ENCODE data around the gene TOLLIP. TPM values are rescaled to one million over a fixed set of nuclear protein-coding genes. Genes with fewer than 3 reads are reported as not detected.

The TOLLIP gene
- total and polyA plus RNA-seq, 9 of the 15 experiments (the other 6 are each of a cell fraction or from before 2014, with no cell fraction given), result 0.23 to 22.8 (median 7.1) TPM

DNA sequence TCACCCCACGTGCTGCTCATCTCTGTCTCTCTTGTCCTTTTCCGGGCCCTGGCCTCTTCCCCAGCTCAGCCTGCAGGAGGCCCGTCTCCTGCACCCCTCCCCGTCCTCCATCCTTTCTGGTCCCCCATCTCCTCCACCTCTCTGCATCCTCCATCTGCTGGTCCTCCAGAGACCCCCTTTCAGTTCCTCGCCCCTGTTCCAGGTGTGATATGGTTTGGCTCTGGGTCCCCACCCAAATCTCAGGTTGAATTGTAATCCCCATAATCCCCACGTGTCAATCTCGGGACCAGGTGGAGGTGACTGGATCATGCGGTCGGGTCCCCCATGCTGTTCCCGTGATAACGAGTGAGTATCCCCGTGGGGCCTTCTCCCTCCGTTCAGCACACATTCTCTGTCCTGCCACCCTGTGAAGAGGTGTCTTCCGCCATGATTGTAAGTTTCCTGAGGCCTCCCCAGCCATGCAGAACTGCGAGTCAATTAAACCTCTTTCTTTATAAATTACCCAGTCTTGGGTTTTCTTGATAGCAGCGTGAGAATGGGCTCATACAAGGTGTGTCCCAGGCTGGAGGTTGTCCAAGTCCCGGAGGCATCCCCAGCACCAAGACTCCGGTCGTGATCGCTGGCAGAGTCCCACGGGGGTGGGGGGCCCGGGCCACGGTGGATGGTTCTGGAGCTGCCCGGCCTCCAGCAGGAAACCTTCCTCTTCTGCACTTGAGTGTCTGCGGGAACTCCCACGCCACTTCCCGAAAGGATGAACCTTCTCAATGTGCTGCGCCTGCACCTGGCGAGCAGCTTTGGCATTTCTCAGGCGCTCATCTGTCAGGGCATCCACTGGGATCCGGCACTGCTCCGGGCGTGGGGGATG, 29.0 kb upstream of the TOLLIP start:
- H3K4me2 ChIP-seq (ENCODE audit: insufficient read depth, low read length), result no peak overlapping the region
- H3K36me3 ChIP-seq (ENCODE audit: control insufficient read depth, insufficient read depth, low read length), result no peaks in the 10 kb centered on the region
- BruUV-seq (replicated peaks), result no TSS peak
- H3K9ac ChIP-seq (ENCODE audit: insufficient read depth in 1 of 2, low read depth in 2 of 2, low read length in 2 of 2), result no peak overlapping the region
- TF ChIP-seq ZNF436 (CRISPR knock-in tag; IDR thresholded peaks at IDR 0.05) (no peak), CREM (IDR thresholded peaks at IDR 0.05; ENCODE audit: low read depth) (no peak), SMAD4 (CRISPR knock-in tag; conservative IDR thresholded peaks at IDR 0.05) (no peak), SPI1 (IDR thresholded peaks at IDR 0.05; ENCODE audit: borderline replicate concordance, low read depth, low read length) (no peak), RFX5 (IDR thresholded peaks at IDR 0.05; ENCODE audit: low read depth, low read length) (no peak), RAD21 (CRISPR knock-in tag; conservative IDR thresholded peaks at IDR 0.05 in 1 of 2, IDR thresholded peaks at IDR 0.05 in 1 of 2) (no peak), GATA2 (CRISPR knock-in tag; IDR thresholded peaks at IDR 0.05) (no peak), TFAM (CRISPR knock-in tag; conservative IDR thresholded peaks at IDR 0.05) (no peak), ZC3H4 (CRISPR knock-in tag; IDR thresholded peaks at IDR 0.05; ENCODE audit: borderline replicate concordance) (no peak), ZNF644 (tag; IDR thresholded peaks at IDR 0.05; ENCODE audit: low read depth) (no peak), MCM7 (IDR thresholded peaks at IDR 0.05) (no peak), SP1 (CRISPR knock-in tag; IDR thresholded peaks at IDR 0.05) (no peak), ADNP (tag; IDR thresholded peaks at IDR 0.05) (no peak), ESRRA (IDR thresholded peaks at IDR 0.05; ENCODE audit: borderline replicate concordance, low read depth) (no peak)
- TF ChIP-seq, protein P1, sequence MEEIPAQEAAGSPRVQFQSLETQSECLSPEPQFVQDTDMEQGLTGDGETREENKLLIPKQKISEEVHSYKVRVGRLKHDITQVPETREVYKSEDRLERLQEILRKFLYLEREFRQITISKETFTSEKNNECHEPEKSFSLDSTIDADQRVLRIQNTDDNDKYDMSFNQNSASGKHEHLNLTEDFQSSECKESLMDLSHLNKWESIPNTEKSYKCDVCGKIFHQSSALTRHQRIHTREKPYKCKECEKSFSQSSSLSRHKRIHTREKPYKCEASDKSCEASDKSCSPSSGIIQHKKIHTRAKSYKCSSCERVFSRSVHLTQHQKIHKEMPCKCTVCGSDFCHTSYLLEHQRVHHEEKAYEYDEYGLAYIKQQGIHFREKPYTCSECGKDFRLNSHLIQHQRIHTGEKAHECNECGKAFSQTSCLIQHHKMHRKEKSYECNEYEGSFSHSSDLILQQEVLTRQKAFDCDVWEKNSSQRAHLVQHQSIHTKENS (CRISPR knock-in tag; IDR thresholded peaks at IDR 0.05), result no peak
- intact Hi-C loops (cut with micrococcal nuclease), result no loop called here
- no peaks in the 10 kb centered on the region for H3K79me2 ChIP-seq (ENCODE audit: control insufficient read depth, insufficient read depth, low read length)
- H3K4me3 ChIP-seq, result no peak overlapping the region
- CTCF ChIA-PET (ENCODE audit: low intra/inter-chr PET ratio), result no interaction called here
- no peak overlapping the region for H2AFZ ChIP-seq (ENCODE audit: low read depth, low read length)
- H3K9me3 ChIP-seq (replicated peaks; ENCODE audit: control insufficient read depth, insufficient read depth, low read depth, low read length), result 0 out of 2 replicates have a peak, but pooled peaks cover 2% of the 10 kb centered on the region
- H3K27me3 ChIP-seq (ENCODE audit: control insufficient read depth in 2 of 2, insufficient read depth in 2 of 2, low read length in 2 of 2), result peaks cover 6 to 27% of the 10 kb centered on the region in 2 experiments
- H3K9me1 ChIP-seq (ENCODE audit: control insufficient read depth, insufficient read depth, low read length), result no peaks in the 10 kb centered on the region
- H3K27ac ChIP-seq (ENCODE audit: extremely low read depth, low read depth, low read length), result no peak overlapping the region
- ATAC-seq, result no peak
- H4K20me1 ChIP-seq (replicated peaks; ENCODE audit: control insufficient read depth, insufficient read depth, low read length), result no peaks in the 10 kb centered on the region
- no peak for DNase-seq (ENCODE audit: extremely low read depth in 1 of 4, low spot score in 3 of 4)
- in situ Hi-C loops (cut with MboI), result no loop called here
- H3K4me1 ChIP-seq (replicated peaks in 1 of 2; ENCODE audit: control insufficient read depth in 2 of 2, insufficient read depth in 2 of 2, low read length in 2 of 2), result peaks cover 10 to 13% of the 10 kb centered on the region in 2 experiments
- 29% methylated on average over 33 of the region's 33 CpGs for WGBS (ENCODE audit: insufficient coverage, low coverage, missing lambda C conversion rate)
- FAIRE-seq, result no peak
- POLR2A ChIA-PET, result interaction anchor here (0.6 to 1.1 kb wide), 3 partner anchors 13 to 84 kb away, joined by 3 to 5 read pairs (median 4); no protein-coding TSS in a partner anchor

Measured in K562 (cell line).